ENCODE results near the gene FGF19.

Gene FGF19, protein sequence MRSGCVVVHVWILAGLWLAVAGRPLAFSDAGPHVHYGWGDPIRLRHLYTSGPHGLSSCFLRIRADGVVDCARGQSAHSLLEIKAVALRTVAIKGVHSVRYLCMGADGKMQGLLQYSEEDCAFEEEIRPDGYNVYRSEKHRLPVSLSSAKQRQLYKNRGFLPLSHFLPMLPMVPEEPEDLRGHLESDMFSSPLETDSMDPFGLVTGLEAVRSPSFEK

GRCh38 chr11:69703768-69704507 lies at the start of gene FGF19:
Gene FGF19 (minus strand): TSS chr11:69704022. CDS start chr11:69703876, 146 bp downstream.
- no peak for DNase-seq

GRCh38 chr11:69752890-69753289 lies 49.1 kb upstream of the FGF19 start:
- no peak for DNase-seq

- DNase-seq: no peak
These were observed 47.2 kb upstream of the FGF19 start for GRCh38 chr11:69750875-69751597.

GRCh38 chr11:69750108-69750850 lies 46.5 kb upstream of the FGF19 start:
- no peak for DNase-seq

GRCh38 chr11:69748637-69749036 lies 44.8 kb upstream of the FGF19 start:
- no peak for DNase-seq

DNA sequence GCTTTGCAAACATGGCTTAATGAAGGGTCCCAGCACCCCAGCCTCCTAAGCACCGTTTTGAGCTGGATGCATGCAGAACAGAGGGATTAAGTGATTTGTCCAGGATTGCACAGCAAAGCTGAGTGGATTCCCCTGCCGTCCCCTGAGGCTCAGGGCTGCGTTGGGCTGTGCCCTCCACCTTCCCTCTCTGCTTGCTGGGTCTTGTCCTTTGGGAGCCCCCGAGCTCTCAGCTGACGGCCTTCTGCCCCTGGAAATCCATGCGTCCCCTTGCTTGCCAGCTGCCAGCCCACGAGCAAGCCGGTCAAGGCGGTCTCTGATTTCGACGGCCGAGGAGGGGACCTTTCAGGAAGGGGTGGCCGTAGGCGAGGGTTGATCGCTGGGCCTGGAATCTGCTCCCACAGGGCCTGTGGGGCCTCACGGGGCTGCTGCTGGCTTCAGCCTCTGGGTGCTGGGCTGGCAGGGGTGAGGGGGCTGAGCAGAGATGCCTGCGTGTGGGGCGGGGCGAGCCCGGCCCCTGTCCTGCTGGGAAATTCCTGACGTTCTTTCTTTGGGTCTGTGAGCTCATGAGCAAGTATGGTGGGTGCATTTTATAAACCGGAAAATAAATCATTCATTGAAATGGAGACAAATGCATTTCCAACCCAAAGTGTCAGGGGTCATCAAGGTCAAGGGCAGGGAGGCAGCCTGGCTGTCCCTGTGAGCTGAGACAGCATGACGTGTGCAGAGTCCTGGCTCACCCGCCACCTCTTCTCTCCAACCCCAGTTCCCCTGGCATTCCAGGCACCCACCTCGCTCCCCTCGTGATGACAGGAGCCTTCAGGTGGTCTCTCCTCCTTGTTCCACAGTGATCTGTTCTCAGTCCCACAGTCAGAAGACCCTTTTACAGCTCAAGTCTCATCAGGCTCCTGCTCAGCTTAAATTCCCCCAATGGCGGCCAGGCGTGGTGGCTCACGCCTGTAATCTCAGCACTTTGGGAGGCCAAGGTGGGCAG lies 43.2 kb upstream of the FGF19 start:
- DNase-seq: no peak

- no peak for DNase-seq
These were observed 42.3 kb upstream of the FGF19 start for GRCh38 chr11:69746140-69746539.

- DNase-seq: no peak
These were observed 41.4 kb upstream of the FGF19 start for GRCh38 chr11:69745201-69745600.

DNA sequence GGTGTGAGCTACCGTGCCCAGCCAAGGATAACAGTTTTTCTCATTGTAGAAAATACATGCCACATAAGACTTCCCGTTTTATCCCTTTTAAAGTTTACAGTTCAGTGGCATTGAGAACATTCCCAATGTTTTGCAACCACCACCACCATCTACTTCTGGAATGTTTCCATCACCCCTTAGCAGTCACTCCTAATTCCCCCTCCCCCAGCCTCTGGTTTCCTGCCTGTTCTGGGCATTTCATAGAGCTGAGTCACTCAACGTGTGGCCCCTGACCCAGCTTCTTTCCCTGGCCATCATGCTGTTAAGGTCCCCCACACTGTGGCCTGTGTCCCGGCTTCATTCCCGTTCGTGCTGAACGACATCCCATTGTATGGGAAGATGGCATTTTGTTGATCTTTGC lies 40.6 kb upstream of the FGF19 start:
- no peak for DNase-seq

DNA sequence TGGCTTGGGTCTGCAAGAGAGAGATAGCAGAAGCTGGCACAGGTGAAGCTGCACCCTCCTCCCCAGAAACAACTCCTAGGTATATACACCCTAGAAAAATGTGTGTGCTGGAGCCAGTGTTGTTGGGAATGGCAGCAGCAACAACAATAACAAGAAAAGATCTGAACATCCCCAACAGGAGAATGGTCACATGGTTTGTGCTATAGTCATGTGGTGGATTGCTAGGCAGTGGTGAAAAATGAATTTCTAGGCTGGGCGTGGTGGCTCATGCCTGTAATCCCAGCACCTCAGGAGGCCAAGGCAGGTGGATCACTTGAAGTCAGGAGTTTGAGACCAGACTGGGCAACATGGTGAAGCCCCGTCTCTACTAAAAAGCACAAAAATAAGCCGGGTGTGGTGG lies 31.0 kb upstream of the FGF19 start:
- DNase-seq: no peak

DNA sequence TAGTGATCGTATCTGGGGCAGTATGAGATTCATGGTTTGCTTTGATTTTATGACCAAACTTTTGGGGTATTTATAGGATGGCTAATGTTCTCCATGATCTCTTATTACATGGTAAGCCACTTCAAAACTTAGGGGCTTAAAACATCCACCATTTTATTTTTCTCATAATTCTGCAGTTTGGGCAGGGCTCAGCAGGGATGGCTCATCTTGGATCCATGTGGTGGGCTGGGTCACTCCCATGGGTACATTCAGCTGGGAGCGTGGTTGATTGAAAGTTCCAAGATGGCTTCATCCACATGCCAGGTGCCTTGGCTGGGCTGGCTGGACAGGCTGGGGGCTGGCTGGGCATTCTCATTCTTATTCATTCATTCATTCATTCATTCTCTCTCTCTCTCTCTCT lies 30.5 kb upstream of the FGF19 start:
- DNase-seq: no peak

GRCh38 chr11:69732910-69733309 lies 29.1 kb upstream of the FGF19 start:
- no peak for DNase-seq

- no peak for DNase-seq
These were observed 27.3 kb upstream of the FGF19 start for GRCh38 chr11:69731110-69731509.

DNA sequence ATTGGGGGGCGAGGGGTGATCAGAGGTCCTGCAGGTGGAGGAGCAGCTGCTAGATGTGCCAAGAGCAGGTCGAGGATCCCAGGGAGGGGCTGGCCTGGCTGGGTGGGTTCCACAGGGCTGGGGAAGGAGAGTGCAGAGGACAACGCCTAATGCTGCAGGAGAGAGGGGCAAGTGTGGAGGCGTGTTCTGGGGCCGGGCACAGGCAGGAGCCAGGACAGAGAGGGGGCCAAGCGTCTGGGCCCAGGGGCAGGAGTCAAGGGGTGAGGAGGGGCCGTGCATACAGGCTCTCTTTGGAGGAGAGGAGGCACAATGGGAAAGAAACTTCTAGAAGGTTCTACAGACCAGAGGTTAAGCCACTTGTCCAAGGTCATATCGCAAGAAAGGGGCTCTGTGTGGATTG lies 26.7 kb upstream of the FGF19 start:
- no peak for DNase-seq

GRCh38 chr11:69729252-69729651 lies 25.4 kb upstream of the FGF19 start:
- DNase-seq: no peak

- no peak for DNase-seq
These were observed 23.4 kb upstream of the FGF19 start for GRCh38 chr11:69727266-69727665.

DNA sequence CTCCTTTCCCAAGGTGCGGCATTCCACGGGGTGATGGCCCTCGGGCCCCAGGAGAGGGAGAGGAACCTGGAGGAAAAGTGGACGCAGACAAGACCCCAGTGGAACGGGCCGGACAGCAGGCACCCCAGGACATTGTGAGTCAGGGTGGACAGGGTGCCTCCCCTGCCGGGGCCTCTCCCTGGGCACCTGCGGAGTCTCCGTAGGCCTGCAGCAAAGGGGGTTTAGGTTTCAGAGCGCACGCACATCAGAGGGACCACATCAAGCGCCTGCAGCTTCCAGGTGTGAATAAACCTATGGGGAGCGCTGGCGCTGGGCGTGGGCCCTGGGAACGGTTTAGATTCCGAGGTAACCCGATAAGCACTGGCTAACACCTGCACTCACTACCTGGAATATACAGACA lies 22.7 kb upstream of the FGF19 start:
- DNase-seq: no peak

DNA sequence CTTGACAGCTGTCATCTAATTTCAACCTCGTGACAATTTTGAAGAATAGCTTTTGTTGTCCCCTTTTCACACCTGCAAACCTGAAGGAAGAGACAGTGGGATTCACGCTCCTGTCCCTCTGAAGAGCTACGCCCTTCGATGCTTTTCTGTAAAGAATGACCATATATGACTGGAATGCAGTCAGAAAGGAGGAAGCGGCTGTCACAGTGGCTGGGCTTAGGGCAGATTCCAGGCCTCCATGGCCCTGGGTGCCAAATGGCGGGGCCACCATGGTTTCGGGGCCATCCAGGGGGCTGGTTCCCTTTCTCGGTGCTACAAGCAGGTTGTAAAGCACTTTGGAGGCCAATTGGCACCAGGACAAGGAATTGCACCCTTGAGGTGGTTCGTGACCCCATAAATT lies 22.2 kb upstream of the FGF19 start:
- no peak for DNase-seq

- DNase-seq: peak in 1 of 2 experiments; percentile 27
These were observed 17.9 kb upstream of the FGF19 start for GRCh38 chr11:69721745-69722144.

DNA sequence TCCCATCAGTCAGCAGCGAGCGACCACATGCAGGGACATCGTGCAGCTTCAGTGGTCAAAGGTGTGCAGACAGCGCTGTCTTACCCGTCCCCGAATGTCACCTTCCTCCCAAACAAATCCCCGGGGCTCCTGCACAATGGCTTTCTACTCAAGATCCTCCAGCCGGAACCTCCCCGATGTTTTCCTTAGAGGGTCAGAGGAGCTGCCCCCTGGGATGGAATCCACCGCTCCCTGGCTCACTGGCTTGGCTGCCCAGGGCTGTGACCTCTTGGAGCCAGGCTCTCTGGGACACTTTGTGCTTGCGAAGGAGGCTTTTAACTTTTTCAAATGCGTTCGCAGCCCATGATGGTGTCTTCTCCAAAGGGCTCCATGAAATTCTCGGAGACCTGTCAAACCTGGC lies 17.3 kb upstream of the FGF19 start:
- DNase-seq: no peak

GRCh38 chr11:69718912-69719311 lies 15.1 kb upstream of the FGF19 start:
- no peak for DNase-seq

DNA sequence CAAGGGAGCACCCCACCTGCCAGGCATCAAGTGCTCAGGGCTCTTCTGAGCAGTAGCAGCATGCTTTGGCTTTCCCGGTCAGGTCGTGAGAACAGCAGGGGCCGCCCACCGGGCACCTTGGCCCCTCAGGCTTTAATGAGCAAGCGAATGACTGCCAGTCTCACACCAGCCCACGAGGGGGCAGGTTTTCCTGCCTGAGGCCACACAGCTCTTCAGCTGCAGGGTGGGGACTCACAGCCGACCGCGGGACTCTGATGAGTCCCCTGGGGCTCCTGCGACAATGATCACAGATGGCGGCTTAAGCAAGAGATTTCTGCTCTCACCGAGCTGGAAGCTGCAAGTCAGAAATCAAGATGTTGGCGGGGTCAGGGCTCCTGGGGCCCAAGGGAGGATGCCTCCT lies 14.3 kb upstream of the FGF19 start:
- peak; percentile 92 to 97 for DNase-seq
